ENCODE data around the gene LRP5.

Gene LRP5

DNA sequence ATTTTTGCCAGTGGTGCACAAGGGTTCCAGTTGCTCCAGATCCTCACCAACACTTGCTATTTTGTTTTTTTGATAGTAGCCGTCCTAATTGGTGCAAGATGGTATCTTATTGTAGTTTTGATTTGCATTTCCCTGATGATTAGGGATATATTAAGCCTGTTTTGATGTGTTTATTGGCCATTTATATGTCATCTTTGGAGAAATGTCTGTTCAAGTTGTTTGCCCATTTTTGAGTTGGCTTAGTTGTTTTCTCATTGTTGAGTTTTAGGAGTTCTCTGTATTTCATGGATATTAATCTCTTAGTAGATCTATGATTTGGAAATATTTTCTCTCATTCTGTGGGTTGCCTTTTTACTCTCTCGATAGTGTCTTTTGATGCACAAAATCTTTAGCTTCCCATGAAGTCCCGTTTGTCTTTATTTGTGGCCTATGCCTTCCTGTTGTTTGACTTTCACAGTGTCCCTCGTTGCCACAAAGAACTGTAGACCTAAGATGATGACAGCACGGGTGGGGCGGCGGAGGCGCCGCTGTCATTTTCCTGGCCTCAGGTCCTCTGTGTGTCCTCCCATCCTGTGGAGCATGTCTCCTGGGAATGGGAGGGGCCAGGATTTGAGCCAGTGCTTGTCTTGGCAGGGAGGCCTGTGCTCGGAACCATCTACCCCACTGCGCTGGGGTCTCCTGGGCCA is 33.5 kb downstream of the LRP5 start:
- Histone ChIP-seq H4K20me1 (ENCODE audit: insufficient read depth, low read length, poor library complexity, severe bottlenecking) (peaks cover 35% of the 10 kb centered on the region), H3K27me3 (ENCODE audit: insufficient read depth, low read length, poor library complexity, severe bottlenecking) (no peaks in the 10 kb centered on the region), H3K4me2 (ENCODE audit: low read depth, low read length, poor library complexity, severe bottlenecking) (no peak overlapping the region), H3K79me2 (ENCODE audit: insufficient read depth, low read length) (peaks cover 67% of the 10 kb centered on the region), H3K4me1 (ENCODE audit: insufficient read depth, low read length, poor library complexity, severe bottlenecking) (peaks cover 3% of the 10 kb centered on the region), H3F3A (ENCODE audit: low read depth) (no peaks in the 10 kb centered on the region), H3K4me3 (ENCODE audit: low read length, poor library complexity, severe bottlenecking) (no peak overlapping the region), H3K9me2 (replicated peaks; ENCODE audit: low read depth, low read length) (no peaks in the 10 kb centered on the region), H3K9ac (ENCODE audit: low read depth, low read length, poor library complexity, severe bottlenecking) (no peak overlapping the region), H2AFZ (ENCODE audit: low read length) (no peak overlapping the region), H3K36me3 (ENCODE audit: insufficient read depth, low read length) (peaks cover 14% of the 10 kb centered on the region; the same call in 1 of the 2 replicates), H3K9me3 (ENCODE audit: insufficient read depth, low read depth, low read length) (no peaks in the 10 kb centered on the region)
- TF ChIP-seq, protein P1, sequence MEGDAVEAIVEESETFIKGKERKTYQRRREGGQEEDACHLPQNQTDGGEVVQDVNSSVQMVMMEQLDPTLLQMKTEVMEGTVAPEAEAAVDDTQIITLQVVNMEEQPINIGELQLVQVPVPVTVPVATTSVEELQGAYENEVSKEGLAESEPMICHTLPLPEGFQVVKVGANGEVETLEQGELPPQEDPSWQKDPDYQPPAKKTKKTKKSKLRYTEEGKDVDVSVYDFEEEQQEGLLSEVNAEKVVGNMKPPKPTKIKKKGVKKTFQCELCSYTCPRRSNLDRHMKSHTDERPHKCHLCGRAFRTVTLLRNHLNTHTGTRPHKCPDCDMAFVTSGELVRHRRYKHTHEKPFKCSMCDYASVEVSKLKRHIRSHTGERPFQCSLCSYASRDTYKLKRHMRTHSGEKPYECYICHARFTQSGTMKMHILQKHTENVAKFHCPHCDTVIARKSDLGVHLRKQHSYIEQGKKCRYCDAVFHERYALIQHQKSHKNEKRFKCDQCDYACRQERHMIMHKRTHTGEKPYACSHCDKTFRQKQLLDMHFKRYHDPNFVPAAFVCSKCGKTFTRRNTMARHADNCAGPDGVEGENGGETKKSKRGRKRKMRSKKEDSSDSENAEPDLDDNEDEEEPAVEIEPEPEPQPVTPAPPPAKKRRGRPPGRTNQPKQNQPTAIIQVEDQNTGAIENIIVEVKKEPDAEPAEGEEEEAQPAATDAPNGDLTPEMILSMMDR (conservative IDR thresholded peaks at IDR 0.05; ENCODE audit: low read length) = no peak

DNA sequence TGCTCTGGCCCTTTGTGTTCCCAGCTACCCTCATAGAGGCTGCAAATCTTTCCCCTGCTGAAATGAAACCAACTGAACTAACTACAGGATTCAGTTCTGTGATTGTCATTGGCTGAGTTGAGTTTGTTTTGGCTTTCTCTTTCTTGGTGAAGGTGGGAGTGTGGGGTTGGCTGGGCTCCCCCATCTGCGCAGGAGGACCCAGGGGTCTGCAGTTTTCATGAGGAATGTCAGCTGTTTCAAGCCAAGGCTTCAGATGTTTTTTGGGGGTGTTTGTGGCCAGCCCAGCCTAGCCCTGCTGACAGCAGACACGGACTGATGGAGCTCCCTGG is 34.0 kb downstream of the LRP5 start:
- Histone ChIP-seq H3K36me3 (ENCODE audit: insufficient read depth, low read length) (peaks cover 14% of the 10 kb centered on the region; the same call in 1 of the 2 replicates), H3K9ac (ENCODE audit: low read depth, low read length, poor library complexity, severe bottlenecking) (no peak overlapping the region), H2AFZ (ENCODE audit: low read length) (no peak overlapping the region), H3K4me2 (ENCODE audit: low read depth, low read length, poor library complexity, severe bottlenecking) (no peak overlapping the region), H3K4me3 (ENCODE audit: low read length, poor library complexity, severe bottlenecking) (no peak overlapping the region), H3K9me3 (ENCODE audit: insufficient read depth, low read depth, low read length) (no peaks in the 10 kb centered on the region), H4K20me1 (ENCODE audit: insufficient read depth, low read length, poor library complexity, severe bottlenecking) (peaks cover 32% of the 10 kb centered on the region), H3K4me1 (ENCODE audit: insufficient read depth, low read length, poor library complexity, severe bottlenecking) (peaks cover 3% of the 10 kb centered on the region), H3F3A (ENCODE audit: low read depth) (no peaks in the 10 kb centered on the region), H3K79me2 (ENCODE audit: insufficient read depth, low read length) (peaks cover 62% of the 10 kb centered on the region), H3K27me3 (ENCODE audit: insufficient read depth, low read length, poor library complexity, severe bottlenecking) (no peaks in the 10 kb centered on the region), H3K9me2 (replicated peaks; ENCODE audit: low read depth, low read length) (no peaks in the 10 kb centered on the region)
- TF ChIP-seq EZH2phosphoT487 (IDR thresholded peaks at IDR 0.05; ENCODE audit: borderline replicate concordance) = no peak
- TF ChIP-seq, protein P1 (conservative IDR thresholded peaks at IDR 0.05; ENCODE audit: low read length) = no peak

DNA sequence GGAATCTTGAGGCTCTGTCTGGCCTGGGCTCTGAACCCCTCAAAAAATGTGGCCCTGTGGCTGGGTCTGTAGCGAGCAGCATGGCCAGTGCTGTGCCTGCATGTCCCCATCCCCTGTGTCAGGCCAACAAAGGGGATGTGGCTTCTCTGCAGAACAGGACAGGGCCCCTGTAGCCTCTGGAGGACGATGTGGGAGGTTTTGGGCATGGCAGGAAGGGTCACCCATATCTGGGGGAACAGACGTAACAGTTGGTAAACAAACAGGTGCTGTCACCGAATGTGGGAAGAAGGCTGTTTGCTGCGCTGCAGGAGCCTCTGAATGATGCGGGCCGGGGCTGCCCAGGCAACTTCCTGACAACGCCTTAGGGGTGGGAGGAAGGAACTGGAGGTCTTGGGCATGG is 35.0 kb downstream of the LRP5 start:
- H3K36me3 ChIP-seq (ENCODE audit: insufficient read depth, low read length) = peaks cover 14% of the 10 kb centered on the region; the same call in 1 of the 2 replicates
- TF ChIP-seq, protein P1 (conservative IDR thresholded peaks at IDR 0.05; ENCODE audit: low read length) = no peak
- TF ChIP-seq EZH2phosphoT487 (IDR thresholded peaks at IDR 0.05; ENCODE audit: borderline replicate concordance) = no peak
- peaks cover 58% of the 10 kb centered on the region for H3K79me2 ChIP-seq (ENCODE audit: insufficient read depth, low read length)
- H3K9me3 ChIP-seq (ENCODE audit: insufficient read depth, low read depth, low read length) = no peaks in the 10 kb centered on the region
- no peaks in the 10 kb centered on the region for H3F3A ChIP-seq (ENCODE audit: low read depth)
- H3K4me3 ChIP-seq (ENCODE audit: low read length, poor library complexity, severe bottlenecking) = no peak overlapping the region
- no peaks in the 10 kb centered on the region for H3K27me3 ChIP-seq (ENCODE audit: insufficient read depth, low read length, poor library complexity, severe bottlenecking)
- no peak overlapping the region for H3K9ac ChIP-seq (ENCODE audit: low read depth, low read length, poor library complexity, severe bottlenecking)
- no peak overlapping the region for H3K4me2 ChIP-seq (ENCODE audit: low read depth, low read length, poor library complexity, severe bottlenecking)
- H4K20me1 ChIP-seq (ENCODE audit: insufficient read depth, low read length, poor library complexity, severe bottlenecking) = peaks cover 24% of the 10 kb centered on the region
- no peaks in the 10 kb centered on the region for H3K4me1 ChIP-seq (ENCODE audit: insufficient read depth, low read length, poor library complexity, severe bottlenecking)
- no peak overlapping the region for H2AFZ ChIP-seq (ENCODE audit: low read length)
- no peaks in the 10 kb centered on the region for H3K9me2 ChIP-seq (replicated peaks; ENCODE audit: low read depth, low read length)

Measured in Loucy (cell line).